ENCODE results near the gene KRTAP1-5. TPM values are rescaled to one million over a fixed set of nuclear protein-coding genes. Genes with fewer than 3 reads are reported as not detected.

The KRTAP1-5 gene
- total RNA-seq, 1 donor from 2014 or later: not detected

GRCh38 chr17:40993839-40994238, 33.2 kb downstream of the KRTAP1-5 start, which contains the start of gene KRTAP3-3:
Gene KRTAP3-3, minus strand, starts transcription at chr17:40994164. Its CDS starts 67 bp downstream, at chr17:40994097.
- Histone ChIP-seq H2AFZ (replicated peaks) (peak within 1 kb of the TSS; percentile 61), H3F3A (ENCODE audit: low read depth) (no peaks in the 10 kb centered on the region), H3K4me3 (no peak within 1 kb of the TSS), H3K79me2 (ENCODE audit: low read depth) (no peaks in the 10 kb centered on the region), H3K9me3 (ENCODE audit: low read depth) (no peaks in the 10 kb centered on the region), H4K20me1 (ENCODE audit: low read depth) (no peaks in the 10 kb centered on the region), H3K4me1 (no peaks in the 10 kb centered on the region), H3K9ac (no peak within 1 kb of the TSS), H3K27me3 (no peaks in the 10 kb centered on the region), H3K27ac (no peak within 1 kb of the TSS), H3K36me3 (no peaks in the 10 kb centered on the region), H3K4me2 (no peak within 1 kb of the TSS)
- Mint-ChIP-seq H3K4me1 (no peaks in the 10 kb centered on the region), H3K27ac (no peak within 1 kb of the TSS), H3K36me3 (no peaks in the 10 kb centered on the region), H3K4me3 (no peak within 1 kb of the TSS), H3K27me3 (ENCODE audit: insufficient read depth, low read depth) (no peaks in the 10 kb centered on the region), H3K9me3 (no peaks in the 10 kb centered on the region)
- no peak for DNase-seq (ENCODE audit: low spot score)
- no peak for TF ChIP-seq CTCF (IDR thresholded peaks at IDR 0.05)
- no peak for TF ChIP-seq EZH2 (IDR thresholded peaks at IDR 0.05)

DNA sequence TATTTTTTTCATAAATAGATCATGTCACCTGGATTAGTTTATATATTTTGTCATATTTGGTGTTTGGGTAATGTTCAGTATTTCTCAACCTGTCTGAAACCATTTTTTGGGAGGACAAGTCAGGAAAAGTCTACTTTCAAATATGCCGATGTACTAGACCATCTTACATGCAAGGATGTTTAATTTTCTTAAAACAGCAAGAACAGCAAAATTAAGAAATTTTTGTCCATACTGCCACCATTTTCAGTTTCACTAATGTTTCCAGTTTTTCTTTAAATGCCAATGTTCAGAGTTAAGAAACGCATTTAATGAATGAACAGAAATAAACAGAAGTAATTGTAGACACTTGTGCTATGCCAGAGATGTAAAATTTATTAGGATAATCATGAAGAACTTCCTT, 33.9 kb downstream of the KRTAP1-5 start:
- DNase-seq (ENCODE audit: low spot score): no peak
- H3K9ac ChIP-seq: no peak overlapping the region
- no peaks in the 10 kb centered on the region for H4K20me1 ChIP-seq (ENCODE audit: low read depth)
- no peak overlapping the region for H3K27ac ChIP-seq
- H2AFZ ChIP-seq (replicated peaks): no peak overlapping the region
- H3K9me3 Mint-ChIP-seq: no peaks in the 10 kb centered on the region
- no peak overlapping the region for H3K4me3 ChIP-seq
- H3K9me3 ChIP-seq (ENCODE audit: low read depth): no peaks in the 10 kb centered on the region
- H3K36me3 Mint-ChIP-seq: no peaks in the 10 kb centered on the region
- H3K36me3 ChIP-seq: no peaks in the 10 kb centered on the region
- no peaks in the 10 kb centered on the region for H3K27me3 ChIP-seq
- H3F3A ChIP-seq (ENCODE audit: low read depth): no peaks in the 10 kb centered on the region
- no peaks in the 10 kb centered on the region for H3K4me1 Mint-ChIP-seq
- no peak overlapping the region for H3K4me2 ChIP-seq
- H3K79me2 ChIP-seq (ENCODE audit: low read depth): no peaks in the 10 kb centered on the region
- no peak for TF ChIP-seq CTCF (IDR thresholded peaks at IDR 0.05)
- TF ChIP-seq EZH2 (IDR thresholded peaks at IDR 0.05): no peak
- no peak for TF ChIP-seq EZH2phosphoT487 (IDR thresholded peaks at IDR 0.05)
- no peaks in the 10 kb centered on the region for H3K4me1 ChIP-seq
- H3K27ac Mint-ChIP-seq: no peak overlapping the region
- no peak overlapping the region for H3K4me3 Mint-ChIP-seq
- H3K27me3 Mint-ChIP-seq (ENCODE audit: insufficient read depth, low read depth): no peaks in the 10 kb centered on the region

DNA sequence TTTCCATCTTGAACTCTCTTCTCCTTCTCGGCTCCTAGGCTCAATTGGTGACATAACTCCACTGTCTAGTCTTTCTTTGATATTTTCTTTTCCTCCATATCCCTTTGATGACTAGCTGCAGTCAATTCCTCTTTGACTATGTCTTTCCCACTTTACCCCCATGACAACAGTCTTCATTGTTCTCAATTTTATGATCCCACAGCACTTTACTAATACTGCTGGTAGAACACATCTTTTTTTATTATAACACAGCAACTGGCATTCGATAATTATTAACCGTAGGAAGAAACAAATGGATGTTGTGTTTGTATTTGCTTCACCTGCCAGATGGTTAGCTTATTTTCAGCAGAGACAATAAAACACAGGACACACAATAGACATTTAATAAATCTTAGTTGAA, 34.3 kb downstream of the KRTAP1-5 start:
- Histone ChIP-seq H3K4me3 (no peak overlapping the region), H3K27ac (no peak overlapping the region), H3K4me2 (no peak overlapping the region), H2AFZ (replicated peaks) (no peak overlapping the region), H3F3A (ENCODE audit: low read depth) (no peaks in the 10 kb centered on the region), H3K27me3 (no peaks in the 10 kb centered on the region), H3K36me3 (no peaks in the 10 kb centered on the region), H4K20me1 (ENCODE audit: low read depth) (no peaks in the 10 kb centered on the region), H3K9ac (no peak overlapping the region), H3K4me1 (no peaks in the 10 kb centered on the region), H3K9me3 (ENCODE audit: low read depth) (no peaks in the 10 kb centered on the region), H3K79me2 (ENCODE audit: low read depth) (no peaks in the 10 kb centered on the region)
- H3K9me3 Mint-ChIP-seq: no peaks in the 10 kb centered on the region
- no peak overlapping the region for H3K4me3 Mint-ChIP-seq
- H3K27ac Mint-ChIP-seq: no peak overlapping the region
- no peaks in the 10 kb centered on the region for H3K36me3 Mint-ChIP-seq
- H3K4me1 Mint-ChIP-seq: peaks cover under 1% of the 10 kb centered on the region
- no peaks in the 10 kb centered on the region for H3K27me3 Mint-ChIP-seq (ENCODE audit: insufficient read depth, low read depth)
- TF ChIP-seq CTCF (IDR thresholded peaks at IDR 0.05) (no peak), EZH2 (IDR thresholded peaks at IDR 0.05) (no peak), EZH2phosphoT487 (IDR thresholded peaks at IDR 0.05) (no peak)
- DNase-seq (ENCODE audit: low spot score): no peak

Measured in neural progenitor cell (in vitro differentiated cells).